ENCODE data around the gene KLHL21.

Gene KLHL21

GRCh38 chr1:6599141-6599975, 3.3 kb downstream of the KLHL21 start:
- no peak for DNase-seq

DNA sequence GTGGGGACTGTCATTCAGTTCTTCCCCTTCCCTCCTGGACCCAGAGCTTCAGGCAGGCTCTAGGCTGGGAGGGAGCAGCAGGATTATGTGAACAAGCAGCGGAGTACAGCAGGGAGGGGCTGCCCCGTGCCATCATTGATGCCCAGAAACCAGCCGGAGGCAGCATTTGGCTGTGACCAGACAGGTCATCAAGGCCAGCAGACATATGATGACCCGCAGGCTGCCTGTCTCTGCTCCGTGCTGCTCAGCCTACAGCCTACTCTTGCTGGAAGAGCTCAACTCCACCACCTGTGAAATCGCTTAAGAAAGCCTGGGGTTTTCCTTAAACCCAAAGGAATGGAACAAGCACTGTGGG, 4.9 kb downstream of the KLHL21 start:
- no peak for DNase-seq

- DNase-seq = no peak
These were observed 5.5 kb downstream of the KLHL21 start for GRCh38 chr1:6596886-6597776.

- DNase-seq = no peak
These were observed 6.3 kb downstream of the KLHL21 start for GRCh38 chr1:6596351-6596750.

- DNase-seq = no peak
These were observed 7.5 kb downstream of the KLHL21 start for GRCh38 chr1:6594977-6595740.

GRCh38 chr1:6593810-6594209, 8.9 kb downstream of the KLHL21 start:
- no peak for DNase-seq

DNA sequence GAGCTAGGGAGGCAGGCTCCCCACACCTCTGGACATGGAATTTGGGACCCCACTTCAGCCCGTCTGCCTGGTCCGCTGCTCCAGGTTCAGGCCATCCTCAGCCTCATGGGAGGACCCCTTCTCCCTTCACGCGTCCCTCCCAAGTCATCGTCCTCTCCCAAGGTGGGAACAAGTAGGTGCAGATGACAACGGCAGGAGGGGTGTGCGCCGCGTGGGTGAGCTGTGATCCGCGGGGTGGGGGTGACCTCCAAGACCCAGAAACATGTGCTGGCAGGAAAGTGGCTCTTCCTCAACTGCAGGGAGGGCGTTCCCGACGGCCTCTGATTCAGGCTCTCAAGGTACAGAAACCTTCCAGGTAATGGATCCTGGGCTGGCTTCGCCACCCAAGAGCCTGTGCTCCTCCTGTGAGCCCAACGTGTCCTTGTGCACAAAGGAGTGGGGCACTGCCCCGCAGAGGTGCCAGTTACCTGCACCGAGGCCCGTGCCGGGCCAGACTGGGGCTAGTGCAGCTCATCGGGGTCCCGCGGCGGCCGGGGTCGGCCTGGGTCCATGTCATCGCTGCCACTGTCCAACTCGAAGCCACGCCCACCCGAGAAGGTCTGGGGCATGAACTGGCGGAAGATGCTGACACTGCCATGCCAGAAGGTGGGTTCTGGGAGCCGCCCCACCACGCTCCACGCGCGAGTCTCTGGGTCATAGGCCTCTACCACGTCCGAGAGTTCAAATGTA, 9.6 kb downstream of the KLHL21 start:
- DNase-seq = no peak

DNA sequence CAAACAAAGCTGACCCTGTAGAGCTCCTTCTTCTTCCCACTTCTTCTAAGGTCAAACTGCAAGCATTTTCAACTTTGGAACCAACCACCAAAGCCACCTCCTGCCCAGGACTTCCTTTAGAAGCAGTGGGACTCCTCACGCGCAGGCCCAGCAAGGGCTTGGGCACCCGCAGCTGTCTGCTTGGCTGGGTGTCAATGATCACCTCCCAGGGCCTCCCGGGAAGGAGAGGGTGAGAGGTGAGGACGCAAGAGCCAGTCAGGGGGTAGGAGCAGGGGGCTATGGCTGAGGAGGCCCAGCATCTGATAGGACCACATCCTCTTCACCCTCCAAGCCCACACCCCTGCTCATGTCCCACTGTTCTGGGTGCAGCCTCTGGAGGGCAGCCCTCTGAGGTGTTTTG, 10.2 kb downstream of the KLHL21 start:
- no peak for DNase-seq

GRCh38 chr1:6591644-6592043, 11.0 kb downstream of the KLHL21 start:
- DNase-seq = no peak

GRCh38 chr1:6591222-6591621, 11.4 kb downstream of the KLHL21 start:
- no peak for DNase-seq

- DNase-seq = no peak
These were observed 12.6 kb downstream of the KLHL21 start for GRCh38 chr1:6590046-6590445.

- DNase-seq = no peak
These were observed 13.7 kb downstream of the KLHL21 start for GRCh38 chr1:6588893-6589520.

DNA sequence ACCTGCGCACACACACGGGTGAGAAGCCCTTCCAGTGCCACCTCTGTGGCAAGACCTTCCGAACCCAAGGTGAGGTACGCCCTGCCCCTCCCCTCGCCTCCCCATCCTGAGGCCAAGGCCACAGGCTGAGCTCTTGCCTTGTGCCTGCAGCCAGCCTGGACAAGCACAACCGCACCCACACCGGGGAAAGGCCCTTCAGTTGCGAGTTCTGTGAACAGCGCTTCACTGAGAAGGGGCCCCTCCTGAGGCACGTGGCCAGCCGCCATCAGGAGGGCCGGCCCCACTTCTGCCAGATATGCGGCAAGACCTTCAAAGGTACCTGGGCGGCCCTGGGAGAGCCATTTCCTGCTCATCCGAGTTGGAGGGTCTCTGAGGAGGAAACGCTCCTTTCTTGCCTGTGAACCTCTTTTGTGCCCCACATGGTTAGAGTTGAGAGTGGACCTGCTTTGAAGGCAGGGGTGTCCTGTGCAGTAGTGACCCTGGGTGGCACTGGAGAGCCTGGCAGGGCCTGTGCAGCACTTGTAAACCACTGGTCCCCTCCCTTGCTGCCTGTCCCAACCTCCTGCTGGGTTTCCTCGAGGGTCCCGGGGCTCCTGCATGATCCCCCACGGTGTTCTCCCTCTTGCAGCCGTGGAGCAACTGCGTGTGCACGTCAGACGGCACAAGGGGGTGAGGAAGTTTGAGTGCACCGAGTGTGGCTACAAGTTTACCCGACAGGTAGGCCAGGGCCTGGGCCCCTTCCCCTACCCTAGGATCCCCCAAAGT, 14.4 kb downstream of the KLHL21 start:
- no peak for DNase-seq

GRCh38 chr1:6587261-6588005, 15.2 kb downstream of the KLHL21 start:
- DNase-seq = no peak

DNA sequence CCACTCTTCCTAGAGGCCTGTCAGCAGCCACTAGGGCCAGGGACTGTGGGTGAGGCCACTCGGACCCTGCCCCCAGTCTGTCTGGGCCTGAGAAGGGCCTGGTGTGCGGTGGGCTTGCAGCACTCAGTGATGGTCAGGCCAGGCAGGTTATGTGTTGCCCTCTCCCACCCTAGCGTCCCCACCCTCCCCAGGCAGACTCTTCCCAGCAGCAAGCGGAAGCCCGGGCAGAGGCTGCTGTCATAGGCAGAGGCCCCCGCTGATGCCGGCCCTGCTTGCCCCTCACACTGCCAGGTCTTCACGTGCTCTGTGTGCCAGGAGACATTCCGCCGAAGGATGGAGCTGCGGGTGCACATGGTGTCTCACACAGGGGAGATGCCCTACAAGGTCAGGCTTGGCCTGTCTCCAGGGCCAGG, 16.3 kb downstream of the KLHL21 start:
- no peak for DNase-seq

DNA sequence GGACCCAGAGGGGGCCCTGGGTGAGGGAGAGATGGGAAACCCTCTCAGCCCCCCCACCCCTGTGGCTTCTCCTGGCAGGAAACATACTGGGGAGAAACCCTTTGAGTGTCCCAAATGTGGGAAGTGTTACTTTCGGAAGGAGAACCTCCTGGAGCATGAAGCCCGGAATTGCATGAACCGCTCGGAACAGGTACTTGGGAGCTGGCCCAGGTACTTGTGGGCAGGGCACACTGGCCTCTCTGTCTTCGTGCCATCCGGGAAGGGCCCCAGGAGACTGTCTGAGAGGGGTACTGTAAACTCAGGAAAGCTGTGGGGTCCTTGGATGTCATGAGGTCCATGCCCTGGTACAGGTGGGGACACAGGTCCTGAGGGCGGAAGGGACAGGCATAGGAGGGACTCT, 16.8 kb downstream of the KLHL21 start:
- DNase-seq = no peak

- no peak for DNase-seq
These were observed 17.5 kb downstream of the KLHL21 start for GRCh38 chr1:6585081-6585722.

DNA sequence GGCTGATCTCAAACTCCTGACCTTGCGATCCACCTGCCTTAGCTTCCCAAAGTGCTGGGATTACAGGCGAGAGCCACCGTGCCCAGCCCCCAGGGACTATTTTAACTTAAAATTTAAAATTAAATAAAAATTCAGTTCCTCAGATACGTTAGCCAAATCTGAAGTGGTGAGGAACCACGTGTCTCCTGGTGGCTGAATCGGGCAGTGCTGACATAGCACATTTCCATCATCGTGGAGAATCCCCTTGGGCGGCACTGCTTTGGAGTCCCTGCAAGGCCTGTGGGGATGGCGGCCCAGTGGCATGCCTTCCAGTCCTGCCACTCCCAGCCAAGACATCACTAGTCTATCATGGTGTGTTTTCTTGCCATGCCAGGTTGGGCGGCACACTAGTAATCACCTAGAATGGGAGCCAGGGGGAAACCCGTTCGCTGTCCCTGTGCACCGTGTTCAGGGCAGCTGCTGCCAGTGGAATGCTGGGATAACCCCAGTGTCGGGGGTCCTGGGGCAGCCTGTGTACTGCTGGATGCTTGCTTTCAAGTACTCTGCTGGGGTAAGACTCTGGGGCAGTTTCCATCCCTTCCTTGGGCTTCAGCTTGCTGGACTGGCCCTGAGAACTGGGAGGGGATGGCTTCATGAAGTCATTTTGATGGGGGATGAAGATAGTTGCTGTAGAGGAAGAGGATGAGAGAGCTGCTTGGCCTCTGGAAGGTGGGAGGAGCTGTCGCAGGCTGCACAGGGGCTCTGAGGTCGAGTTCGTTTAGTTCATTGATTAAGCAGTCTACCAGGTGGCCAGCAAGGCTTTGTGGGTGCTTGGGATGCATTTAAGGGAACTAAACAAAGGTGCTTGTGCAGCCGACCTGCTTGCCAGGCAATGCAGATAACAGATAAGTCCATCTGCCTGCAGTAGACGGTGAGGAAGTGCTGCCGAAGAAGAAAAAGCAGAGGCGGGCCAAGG, 18.3 kb downstream of the KLHL21 start:
- no peak for DNase-seq

DNA sequence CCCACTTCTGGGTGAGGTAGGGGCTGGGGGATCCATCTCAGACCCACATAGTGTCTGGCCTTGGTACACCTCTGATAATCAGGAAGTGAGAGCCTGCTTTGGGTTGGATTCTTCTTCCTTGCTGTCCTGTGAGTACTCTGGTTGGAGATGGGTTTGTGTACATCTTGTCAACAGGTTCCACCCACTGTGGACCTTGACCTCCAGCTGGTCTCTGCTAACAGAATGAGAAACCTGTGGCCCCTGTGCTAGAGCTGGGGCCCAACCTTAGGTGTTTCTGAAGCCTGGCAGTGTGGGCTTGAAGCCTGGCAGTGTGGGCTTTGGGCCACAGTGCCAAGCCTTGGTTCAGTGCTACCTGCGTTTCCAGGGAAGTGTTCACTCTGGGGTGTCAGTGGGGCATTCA, 20.3 kb downstream of the KLHL21 start:
- no peak for DNase-seq
